COLO829 (cell line): ENCODE results near the gene PUS1.
"Not testable (repeated sequence)": the region's sequence is repeated elsewhere in the genome, so short reads cannot be mapped to it uniquely, and the experiment has no call there.

Source experiments
- DNase-seq: peaks from one replicate; pipeline ENCODE4 v3.0.0; 2012; ENCODE audit warnings: low spot score

Gene PUS1

GRCh38 chr12:131938082-131938481 lies 9.0 kb downstream of the PUS1 start:
- DNase-seq: no peak

GRCh38 chr12:131939007-131939406 lies 9.9 kb downstream of the PUS1 start:
- DNase-seq: no peak

- DNase-seq: no peak
These were observed 11.1 kb downstream of the PUS1 start for GRCh38 chr12:131940141-131940547.

- DNase-seq: no peak
These were observed 12.3 kb downstream of the PUS1 start for GRCh38 chr12:131941116-131941986.

GRCh38 chr12:131941987-131942341 lies 12.9 kb downstream of the PUS1 start:
- no peak for DNase-seq

- no peak for DNase-seq
These were observed 13.6 kb downstream of the PUS1 start for GRCh38 chr12:131942671-131943070.

GRCh38 chr12:131943389-131943788 lies 14.3 kb downstream of the PUS1 start:
- DNase-seq: no peak

GRCh38 chr12:131943876-131944275 lies 14.8 kb downstream of the PUS1 start:
- no peak for DNase-seq

- no peak for DNase-seq
These were observed 15.7 kb downstream of the PUS1 start for GRCh38 chr12:131944601-131945251.

GRCh38 chr12:131946757-131947156 lies 17.7 kb downstream of the PUS1 start:
- no peak for DNase-seq

- no peak for DNase-seq
These were observed 18.5 kb downstream of the PUS1 start for GRCh38 chr12:131947482-131948027.

- no peak for DNase-seq
These were observed 19.2 kb downstream of the PUS1 start for GRCh38 chr12:131948166-131948712.

GRCh38 chr12:131948713-131949430 lies 19.8 kb downstream of the PUS1 start:
- not testable (repeated sequence) for DNase-seq

- DNase-seq: peak; percentile 86
These were observed 20.5 kb downstream of the PUS1 start, which contains the start of gene EP400 for GRCh38 chr12:131949431-131950181. Gene EP400, plus strand, starts transcription at chr12:131949942. Its CDS starts 10,678 bp downstream, at chr12:131960620.

- no peak for DNase-seq
These were observed 21.3 kb downstream of the PUS1 start for GRCh38 chr12:131950182-131950913.

GRCh38 chr12:131953810-131954209 lies 24.7 kb downstream of the PUS1 start:
- not testable (repeated sequence) for DNase-seq

GRCh38 chr12:131954460-131954859 lies 25.4 kb downstream of the PUS1 start:
- DNase-seq: not testable (repeated sequence)

GRCh38 chr12:131959116-131959515 lies 30.0 kb downstream of the PUS1 start:
- no peak for DNase-seq

GRCh38 chr12:131959641-131960589 lies 30.8 kb downstream of the PUS1 start:
- DNase-seq: no peak
